Tibial nerve (tissue), 4 donors: Measurements from ENCODE around the gene PLCB3.

Experiments
- CTCF ChIP-seq, 5 experiments: fragments of 200-600 bp in 3 of 5; fragments of 450-650 bp in 2 of 5; sonication (generic) in 3 of 5; IDR thresholded peaks; one replicate each; pipeline ENCODE4 v1.5.1; 2016 to 2019; ENCODE audit warnings: antibody characterized with exemption in 5 of 5, mild to moderate bottlenecking in 3 of 5, moderate library complexity in 2 of 5
- EP300 ChIP-seq, 2 donors: sonication (generic); formaldehyde crosslinking; IDR thresholded peaks; one replicate each; pipeline ENCODE4 v1.6.1; 2017; ENCODE audit warnings: antibody characterized with exemption in 2 of 2, mild to moderate bottlenecking in 1 of 2
- POLR2A ChIP-seq, 2 donors: fragments of 450-650 bp; IDR thresholded peaks; one replicate each; pipeline ENCODE4 v1.6.1; 2017; ENCODE audit warnings: antibody characterized with exemption in 2 of 2, mild to moderate bottlenecking in 2 of 2, moderate library complexity in 2 of 2

GRCh38 chr11:64317961-64318765 is 66.8 kb downstream of the PLCB3 start, which contains the start of gene PRDX5:
- TF ChIP-seq CTCF (IDR thresholded peaks at IDR 0.05) (peak; percentile 39 to 72 (median 62)), POLR2A (IDR thresholded peaks at IDR 0.05) (peak; percentile 80 to 83), EP300 (IDR thresholded peaks at IDR 0.05) (peak in 1 of 2 donors; percentile 85)
